Renal cortex interstitium (tissue), 15 donors: ENCODE data around the gene TMEM214. TPM values are rescaled to one million over a fixed set of nuclear protein-coding genes. Genes with fewer than 3 reads are reported as not detected.
A peak's percentile ranks its signal among the peaks of the same experiment; 100 is the strongest.

Experiments
- DNase-seq, 11 donors: peaks; one replicate each; pipeline ENCODE4 v3.0.0-alpha.2; 2013; ENCODE audit warnings: low read depth in 9 of 11, low spot score in 4 of 11; ENCODE audit errors: extremely low read depth in 1 of 11
- long read RNA-seq, 16 experiments: transcript quantifications; one replicate each; lab custom pipeline, GENCODE V29; 2026
- polyA plus RNA-seq, 3 donors: library from polyadenylated mRNA; unstranded; fragments of 120-200 nt; gene quantifications; one replicate each; pipeline ENCODE4 v1.2.1, GENCODE V29; 2013; ENCODE audit not compliant: insufficient read length in 3 of 3

TMEM214 gene, protein sequence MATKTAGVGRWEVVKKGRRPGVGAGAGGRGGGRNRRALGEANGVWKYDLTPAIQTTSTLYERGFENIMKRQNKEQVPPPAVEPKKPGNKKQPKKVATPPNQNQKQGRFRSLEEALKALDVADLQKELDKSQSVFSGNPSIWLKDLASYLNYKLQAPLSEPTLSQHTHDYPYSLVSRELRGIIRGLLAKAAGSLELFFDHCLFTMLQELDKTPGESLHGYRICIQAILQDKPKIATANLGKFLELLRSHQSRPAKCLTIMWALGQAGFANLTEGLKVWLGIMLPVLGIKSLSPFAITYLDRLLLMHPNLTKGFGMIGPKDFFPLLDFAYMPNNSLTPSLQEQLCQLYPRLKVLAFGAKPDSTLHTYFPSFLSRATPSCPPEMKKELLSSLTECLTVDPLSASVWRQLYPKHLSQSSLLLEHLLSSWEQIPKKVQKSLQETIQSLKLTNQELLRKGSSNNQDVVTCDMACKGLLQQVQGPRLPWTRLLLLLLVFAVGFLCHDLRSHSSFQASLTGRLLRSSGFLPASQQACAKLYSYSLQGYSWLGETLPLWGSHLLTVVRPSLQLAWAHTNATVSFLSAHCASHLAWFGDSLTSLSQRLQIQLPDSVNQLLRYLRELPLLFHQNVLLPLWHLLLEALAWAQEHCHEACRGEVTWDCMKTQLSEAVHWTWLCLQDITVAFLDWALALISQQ
- 10 to 100 TPM; 55.8 to 71.9 (median 63.6) TPM for polyA plus RNA-seq
- long read RNA-seq, donor 1, transcript TMEM214-208 (3 exons, 1,967 nt) = major isoform, 5 of 16 reads
- long read RNA-seq, donor 1, partial matches to known transcripts = 8 of 16 reads
- long read RNA-seq, donor 1, other reads (novel, unspliced or antisense) = 0 of 16 reads
- long read RNA-seq, donor 2, transcript TMEM214-208 (3 exons, 1,967 nt) = major isoform, 6 of 16 reads
- long read RNA-seq, donor 2, partial matches to known transcripts = 7 of 16 reads
- long read RNA-seq, donor 2, other reads (novel, unspliced or antisense) = 0 of 16 reads
- long read RNA-seq, donor 3, transcript TMEM214-201 (17 exons, 2,990 nt) = major isoform, 6 of 8 reads
- long read RNA-seq, donor 3, partial matches to known transcripts = 0 of 8 reads
- long read RNA-seq, donor 3, other reads (novel, unspliced or antisense) = 0 of 8 reads
- long read RNA-seq, donor 4, transcript TMEM214-201 (17 exons, 2,990 nt) = major isoform, 6 of 31 reads
- long read RNA-seq, donor 4, partial matches to known transcripts = 18 of 31 reads
- long read RNA-seq, donor 4, other reads (novel, unspliced or antisense) = 0 of 31 reads
- long read RNA-seq, donor 5 = 0 reads
- long read RNA-seq, donor 6, transcript TMEM214-208 (3 exons, 1,967 nt) = major isoform, 5 of 10 reads
- long read RNA-seq, donor 6, partial matches to known transcripts = 0 of 10 reads
- long read RNA-seq, donor 6, other reads (novel, unspliced or antisense) = 0 of 10 reads
- long read RNA-seq, donor 7, partial matches to known transcripts = 0 of 3 reads
- long read RNA-seq, donor 7, other reads (novel, unspliced or antisense) = 0 of 3 reads
- long read RNA-seq, donor 8, transcript TMEM214-212 (2 exons, 572 nt) = major isoform, 6 of 20 reads
- long read RNA-seq, donor 8, partial matches to known transcripts = 7 of 20 reads
- long read RNA-seq, donor 8, other reads (novel, unspliced or antisense) = 0 of 20 reads
- long read RNA-seq, donor 9, transcript TMEM214-201 (17 exons, 2,990 nt) = major isoform, 5 of 13 reads
- long read RNA-seq, donor 9, partial matches to known transcripts = 5 of 13 reads
- long read RNA-seq, donor 9, other reads (novel, unspliced or antisense) = 0 of 13 reads
- long read RNA-seq, donor 10, transcript TMEM214-208 (3 exons, 1,967 nt) = major isoform, 6 of 11 reads
- long read RNA-seq, donor 10, partial matches to known transcripts = 0 of 11 reads
- long read RNA-seq, donor 10, other reads (novel, unspliced or antisense) = 0 of 11 reads
- long read RNA-seq, donor 11, transcript TMEM214-201 (17 exons, 2,990 nt) = major isoform, 5 of 7 reads
- long read RNA-seq, donor 11, partial matches to known transcripts = 0 of 7 reads
- long read RNA-seq, donor 11, other reads (novel, unspliced or antisense) = 0 of 7 reads
- long read RNA-seq, donor 12, partial matches to known transcripts = 0 of 6 reads
- long read RNA-seq, donor 12, other reads (novel, unspliced or antisense) = 0 of 6 reads
- long read RNA-seq, donor 13, partial matches to known transcripts = 38 of 47 reads
- long read RNA-seq, donor 13, other reads (novel, unspliced or antisense) = 0 of 47 reads
- long read RNA-seq, donor 14, partial matches to known transcripts = 6 of 8 reads
- long read RNA-seq, donor 14, other reads (novel, unspliced or antisense) = 0 of 8 reads
- long read RNA-seq, donor 15 = 0 reads
- long read RNA-seq, donor 16, transcript TMEM214-201 (17 exons, 2,990 nt) = major isoform, 10 of 40 reads
- long read RNA-seq, donor 16, transcript TMEM214-208 (3 exons, 1,967 nt) = minor isoform, 5 of 40 reads
- long read RNA-seq, donor 16, partial matches to known transcripts = 23 of 40 reads
- long read RNA-seq, donor 16, other reads (novel, unspliced or antisense) = 0 of 40 reads

DNA sequence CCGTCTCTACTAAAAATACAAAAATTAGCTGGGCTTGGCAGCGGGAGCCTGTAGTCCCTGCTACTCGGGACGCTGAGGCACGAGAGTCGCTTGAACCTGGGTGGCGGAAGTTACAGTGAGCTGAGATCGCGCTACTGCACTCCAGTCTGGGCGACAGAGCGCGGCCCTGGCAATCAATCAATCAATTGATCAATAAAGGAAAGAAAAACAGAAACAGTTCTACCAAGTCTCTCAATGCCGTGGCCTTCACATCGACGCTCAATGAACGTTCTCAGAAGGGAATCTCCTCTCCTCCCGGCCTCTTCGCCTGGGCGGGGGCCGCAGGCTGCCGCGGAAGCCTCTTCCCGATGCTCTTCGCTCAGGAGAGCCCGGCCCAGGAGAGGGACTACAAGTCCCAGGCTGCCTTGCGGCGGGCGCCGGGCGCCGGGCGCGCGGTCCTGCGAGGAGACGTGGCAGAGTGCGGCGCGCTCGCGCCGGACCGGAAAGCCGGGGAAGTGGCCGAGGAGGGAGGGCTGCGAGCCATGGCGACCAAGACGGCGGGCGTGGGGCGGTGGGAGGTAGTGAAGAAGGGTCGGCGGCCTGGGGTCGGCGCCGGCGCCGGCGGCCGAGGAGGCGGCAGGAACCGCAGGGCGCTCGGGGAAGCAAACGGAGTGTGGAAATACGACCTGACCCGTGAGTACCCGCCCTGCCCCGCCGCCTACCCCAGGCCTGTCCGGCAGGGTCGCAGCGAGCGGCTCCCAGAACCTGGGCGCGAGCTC is at the start of gene TMEM214:
TSS of gene TMEM214 (plus strand) at position 471 of the 758 bp plus-strand sequence. CDS start at position 522, 51 bp downstream.
- peak in 9 of 11 donors; percentile 71 to 79 (median 75) for DNase-seq

DNA sequence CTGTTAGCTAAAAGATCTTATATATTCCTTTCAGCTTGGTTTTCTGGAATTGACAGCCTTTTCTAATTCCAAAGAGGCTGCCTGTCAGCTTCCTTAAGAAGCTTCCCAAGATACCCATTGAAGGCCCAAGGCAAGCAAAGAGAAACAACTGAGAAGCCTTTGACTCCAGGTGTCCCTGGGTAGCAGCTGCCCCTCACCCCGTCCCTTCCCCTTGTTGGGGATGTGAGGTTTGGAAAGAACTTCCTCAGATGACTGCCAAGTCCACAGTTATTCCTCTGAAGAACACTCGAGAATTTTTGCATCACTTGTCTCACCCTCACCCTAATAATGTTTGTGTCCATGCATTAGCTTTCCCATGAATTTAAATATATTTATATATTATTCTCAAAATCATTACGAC is 49.0 kb upstream of the TMEM214 start:
- no peak for DNase-seq

DNA sequence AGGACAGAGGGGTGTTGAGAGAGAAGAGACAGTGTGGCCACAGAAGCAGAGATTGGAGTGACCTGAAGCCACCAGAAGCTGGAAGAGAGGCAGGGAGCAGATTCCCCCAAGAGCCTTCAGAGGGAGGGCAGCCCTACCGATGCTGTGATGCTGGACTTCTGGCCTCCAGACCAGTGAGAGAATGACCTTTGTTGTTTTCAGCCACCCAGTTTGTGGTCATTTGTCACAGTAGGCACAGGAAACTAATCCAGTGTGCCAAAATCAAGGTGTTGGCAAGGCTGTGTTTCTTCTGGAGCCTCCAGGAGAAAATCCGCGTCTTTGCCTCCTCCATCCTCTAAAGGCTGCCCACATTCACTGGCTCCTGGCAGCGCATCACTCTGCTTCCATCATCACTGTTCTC is 47.0 kb upstream of the TMEM214 start:
- DNase-seq = no peak

DNA sequence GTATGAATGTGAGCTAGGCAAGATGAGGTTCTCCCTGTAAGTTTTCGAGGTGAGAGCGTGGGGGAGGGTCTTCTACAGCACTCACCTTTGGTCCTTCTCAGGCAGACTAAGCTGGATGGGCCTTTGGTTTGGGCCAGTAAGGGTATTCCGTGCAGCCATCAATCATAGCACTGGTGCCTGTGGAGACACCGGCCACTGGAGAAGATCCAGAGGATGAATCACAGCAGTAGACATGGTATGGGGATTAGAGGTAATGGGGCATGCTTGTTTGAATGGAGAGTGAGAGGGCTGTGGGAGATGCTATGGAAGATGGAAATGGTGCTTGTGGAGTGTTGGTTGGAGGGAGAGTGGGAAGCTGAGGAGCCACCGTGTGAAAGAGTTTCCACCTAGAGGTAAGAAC is 46.2 kb upstream of the TMEM214 start:
- no peak for DNase-seq

DNA sequence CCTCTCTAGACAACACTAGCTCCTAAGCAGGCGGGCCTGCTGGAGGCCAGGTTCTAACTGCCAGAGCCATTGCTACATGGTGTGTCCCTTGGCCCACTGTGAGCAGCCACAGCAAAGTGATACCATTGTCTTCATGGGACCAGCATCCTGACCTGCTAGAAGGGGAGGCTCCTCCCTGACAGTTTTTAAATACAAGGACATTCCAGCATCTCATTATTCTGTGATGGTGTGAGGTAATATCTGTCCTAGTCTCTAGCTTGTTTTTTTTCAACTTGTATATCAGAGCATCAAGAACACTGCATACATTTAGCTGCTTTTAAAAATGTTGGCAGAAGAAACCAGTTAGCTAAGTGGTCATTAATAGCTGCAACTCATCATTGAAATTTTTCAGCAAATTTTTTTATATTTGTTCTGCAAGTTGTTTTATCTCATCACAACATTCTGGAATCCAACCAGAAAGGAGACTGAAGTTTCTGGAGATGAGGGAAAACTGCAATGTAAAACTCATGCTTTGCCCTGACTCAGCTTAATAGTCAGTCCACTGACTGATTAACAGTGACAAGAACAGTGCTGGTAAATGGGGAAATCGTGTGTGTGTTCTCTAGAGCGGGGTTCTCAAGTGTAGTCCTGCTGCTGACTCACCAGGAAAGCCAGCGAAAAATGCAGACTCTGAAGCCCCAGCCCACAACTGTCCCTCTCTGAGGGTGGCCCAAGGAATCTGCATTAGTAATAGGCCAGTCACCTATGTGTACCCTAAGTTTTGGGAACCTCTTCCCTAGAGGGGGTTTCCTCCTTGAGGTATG is 44.5 kb upstream of the TMEM214 start:
- no peak for DNase-seq

DNA sequence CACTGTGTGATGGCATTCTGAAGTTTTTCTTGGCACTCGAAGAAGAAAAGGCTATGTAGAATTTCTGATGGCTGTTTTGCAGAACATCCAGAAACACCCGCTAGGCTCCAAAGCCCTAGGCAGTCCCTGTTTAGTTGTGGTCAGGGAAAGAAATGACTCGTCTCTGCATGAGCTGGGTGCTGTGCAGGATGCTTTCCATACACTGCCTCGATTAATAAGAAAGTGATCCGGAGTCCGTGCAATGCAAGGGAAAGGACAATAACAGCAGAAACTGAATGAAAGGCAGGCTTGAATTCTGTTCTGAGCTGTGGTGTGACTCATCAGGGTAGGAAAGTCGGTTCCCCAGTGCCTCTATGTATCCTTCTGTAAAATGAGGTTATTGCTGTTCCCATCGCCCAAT is 43.6 kb upstream of the TMEM214 start:
- no peak for DNase-seq

DNA sequence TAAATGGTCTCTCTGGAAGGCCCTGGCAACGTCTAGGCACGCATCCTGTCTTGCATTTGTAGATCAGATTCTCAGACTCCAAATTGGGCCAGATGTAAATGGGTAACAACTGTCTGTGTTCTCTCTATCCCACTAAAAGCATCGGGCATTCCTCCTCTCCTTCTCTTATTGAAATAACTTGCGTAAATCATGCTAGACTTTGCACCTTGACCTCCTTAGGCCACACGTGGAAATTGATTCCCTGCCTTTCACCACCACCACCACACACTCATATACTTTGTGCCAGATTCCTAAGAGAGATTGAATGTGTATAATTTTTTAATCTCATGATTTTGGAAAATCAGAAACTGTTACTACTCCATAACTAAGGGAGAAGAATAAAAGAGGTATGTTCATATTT is 41.0 kb upstream of the TMEM214 start:
- no peak for DNase-seq

DNA sequence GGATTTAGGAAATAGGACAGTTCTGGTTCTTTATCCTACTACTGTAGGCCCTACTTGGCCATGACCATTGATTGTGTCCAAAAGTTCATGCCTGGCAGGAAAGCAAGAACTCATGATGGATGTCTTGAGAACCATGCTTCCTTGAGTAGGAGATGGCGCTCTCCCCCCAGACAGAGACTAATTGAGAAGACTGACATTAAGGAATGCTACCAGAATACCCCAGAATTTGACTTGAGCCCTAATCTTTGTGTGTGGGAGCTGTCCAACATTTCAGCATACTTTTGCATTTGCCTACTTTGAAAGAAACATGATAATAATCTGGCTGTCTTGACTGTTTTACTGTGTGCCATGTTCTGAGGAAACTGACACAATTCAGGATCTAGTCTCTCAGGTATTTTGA is 39.0 kb upstream of the TMEM214 start:
- DNase-seq = peak in 1 of 11 donors; percentile 8

DNA sequence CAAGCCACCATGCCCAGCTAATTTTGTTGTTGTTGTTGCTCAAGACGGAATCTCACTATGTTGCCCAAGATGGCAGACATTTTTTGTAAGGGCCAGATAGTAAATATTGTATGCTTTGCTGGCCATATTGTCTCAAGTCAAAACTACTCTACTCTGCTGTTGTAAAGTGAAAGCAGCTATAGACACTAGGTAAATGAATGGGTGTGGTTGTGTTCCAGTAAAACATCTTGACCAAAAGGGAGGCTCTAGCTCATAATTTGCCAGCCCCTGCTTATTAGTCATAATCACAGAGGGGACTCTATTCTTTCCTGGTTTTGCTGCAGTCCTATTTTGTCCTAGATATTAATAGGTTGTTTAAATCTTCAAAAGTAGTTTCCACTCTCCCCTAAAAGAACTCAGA is 37.8 kb upstream of the TMEM214 start:
- no peak for DNase-seq

DNA sequence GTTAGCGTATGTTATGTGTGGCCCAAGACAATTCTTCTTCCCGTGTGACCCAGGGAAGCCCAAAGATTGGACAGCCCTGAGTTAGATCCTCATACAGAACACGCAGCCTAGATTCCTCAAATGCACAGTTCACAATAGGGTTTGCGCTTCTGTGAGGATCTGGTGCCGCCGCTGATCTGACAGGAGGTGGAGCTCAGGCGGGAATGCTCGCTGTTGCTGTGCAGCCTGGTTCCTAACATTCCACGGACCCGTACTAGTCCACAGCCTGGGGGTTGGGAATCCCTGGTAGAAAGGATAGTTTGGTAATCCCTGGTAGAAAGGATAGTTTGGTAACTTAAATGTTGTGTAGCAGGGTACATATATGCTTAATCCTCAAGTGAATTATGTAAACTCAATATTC is 35.4 kb upstream of the TMEM214 start:
- no peak for DNase-seq

DNA sequence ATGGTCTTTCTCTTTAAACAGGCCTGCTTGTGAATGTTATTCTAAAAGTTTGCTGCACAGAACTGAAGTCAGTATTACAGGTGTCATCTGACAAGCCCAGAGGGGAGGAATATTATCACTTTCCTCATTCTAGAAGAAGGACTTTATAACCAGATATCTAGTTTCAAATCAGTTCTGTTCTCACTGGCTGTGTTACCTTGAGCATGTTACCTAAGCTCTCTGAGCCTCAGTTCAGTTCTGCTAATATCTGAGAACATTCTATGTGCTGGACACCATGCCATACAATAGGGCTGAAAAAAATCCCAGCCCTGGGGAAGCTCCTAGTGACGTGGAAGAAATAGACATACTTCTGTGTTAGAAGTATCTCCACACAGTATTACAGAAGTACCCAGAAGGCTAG is 34.4 kb upstream of the TMEM214 start:
- DNase-seq = no peak

DNA sequence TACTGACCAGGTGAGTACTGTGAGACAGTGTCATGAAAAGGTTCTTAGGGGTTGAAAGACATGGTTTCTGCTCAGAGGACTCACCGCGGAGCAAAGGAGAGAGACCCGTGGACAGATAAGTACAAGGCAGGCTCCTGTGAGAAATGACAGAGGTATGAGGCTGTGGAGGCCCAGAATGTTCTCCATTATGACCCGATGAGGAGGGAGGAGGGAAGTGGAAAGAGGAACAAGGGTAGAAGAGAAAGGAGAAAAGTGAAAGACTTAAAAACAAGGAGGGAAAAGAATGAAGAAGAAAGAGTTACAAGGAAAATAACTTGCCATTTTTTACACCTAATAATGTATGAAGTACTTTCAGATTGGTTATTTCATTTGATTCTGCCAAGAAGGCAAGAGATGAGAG is 32.5 kb upstream of the TMEM214 start:
- no peak for DNase-seq

DNA sequence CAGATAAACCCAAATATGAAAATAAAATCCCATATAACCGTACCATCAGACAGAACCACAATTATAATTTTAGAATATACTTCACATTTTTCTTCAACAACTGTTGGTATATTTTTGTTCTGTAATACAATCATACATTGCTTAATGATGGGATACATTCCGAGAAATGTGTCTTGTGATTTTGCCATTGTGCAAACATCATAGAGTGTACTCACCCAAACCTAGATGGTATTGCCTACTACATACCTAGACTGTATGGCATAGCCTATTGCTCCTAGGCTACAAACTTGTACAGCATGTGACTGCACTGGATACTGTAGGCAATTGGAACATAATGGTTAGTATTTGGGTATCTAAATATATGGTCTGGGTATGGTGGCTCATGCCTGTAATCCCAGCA is 31.8 kb upstream of the TMEM214 start:
- DNase-seq = no peak

DNA sequence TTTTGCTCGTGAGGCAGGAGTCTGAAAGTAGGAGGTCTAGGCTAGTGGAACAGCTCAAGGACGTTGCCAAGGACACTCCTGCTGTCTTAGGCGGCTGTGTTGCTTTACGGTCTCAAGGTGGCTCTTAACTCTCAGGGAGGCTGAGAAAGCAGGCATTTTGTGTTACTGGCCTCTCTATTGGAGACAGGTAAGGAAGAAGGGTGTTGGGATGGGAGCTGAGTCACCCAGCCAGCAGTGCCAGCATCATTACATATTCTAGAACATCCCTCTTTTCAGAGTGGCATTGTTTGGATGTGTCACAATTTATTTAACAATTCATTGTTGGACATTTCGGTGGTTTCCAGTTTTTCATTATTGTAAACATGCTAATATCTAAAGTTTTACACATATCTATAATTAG is 30.8 kb upstream of the TMEM214 start:
- DNase-seq = no peak

DNA sequence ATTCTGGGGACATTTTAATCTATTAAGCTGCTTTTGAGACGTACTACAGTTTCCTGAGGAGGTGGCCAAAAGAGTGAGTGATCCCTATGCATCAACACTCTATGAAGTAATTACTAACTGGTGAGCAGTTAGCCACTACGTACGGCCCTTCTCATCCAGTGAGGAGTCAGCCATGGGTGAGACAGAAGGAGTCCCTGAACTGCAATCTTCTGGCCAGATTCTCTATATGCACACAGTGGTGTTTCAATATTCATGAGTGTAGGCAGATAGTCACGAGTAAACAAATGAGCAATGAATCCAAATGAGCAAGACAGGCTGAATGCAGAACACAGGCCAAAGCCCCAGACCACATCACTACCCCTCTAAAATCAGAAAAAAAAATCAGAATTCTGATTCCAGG is 29.8 kb upstream of the TMEM214 start:
- no peak for DNase-seq
